MCF 10A (cell line): ENCODE results near the gene PDHA1. TPM values are rescaled to one million over a fixed set of nuclear protein-coding genes. Genes with fewer than 3 reads are reported as not detected.
A peak's percentile ranks its signal among the peaks of the same experiment; 100 is the strongest.

ENCODE experiments used
- BruUV-seq: library from RNA; stranded (reverse); fragments of 400-500 nt; replicated peaks from 2 replicates; lab custom pipeline; 2021; lab: Mats Ljungman, UMichigan
- CTCF ChIA-PET: fragments of 300-600 bp; sonication (Branson Sonifier 250); formaldehyde crosslinking; extraction: SDS; loops from one replicate; lab custom pipeline; 2021; ENCODE audit warnings: antibody characterized with exemption, inconsistent platforms; lab: Yijun Ruan, JAX
- POLR2A ChIA-PET: fragments of 300-600, 350-650 bp; sonication (Branson Sonifier 250); formaldehyde crosslinking; extraction: SDS; loops from one replicate; lab custom pipeline; 2020; ENCODE audit warnings: antibody characterized with exemption, inconsistent platforms; lab: Yijun Ruan, JAX
- DNase-seq: peaks from one replicate; pipeline ENCODE4 v3.0.0-alpha.2; 2018; ENCODE audit not compliant: unreplicated experiment
- H3K27ac Mint-ChIP-seq: one replicate; pipeline ENCODE4 v1.8.0; 2022; ENCODE audit warnings: mild to moderate bottlenecking, low read depth, mixed read lengths; ENCODE audit not compliant: unreplicated experiment
- H3K27me3 Mint-ChIP-seq: one replicate; pipeline ENCODE4 v1.8.0; 2022; ENCODE audit warnings: mixed read lengths; ENCODE audit not compliant: insufficient read depth, unreplicated experiment
- H3K36me3 Mint-ChIP-seq: one replicate; pipeline ENCODE4 v1.8.0; 2022; ENCODE audit warnings: mild to moderate bottlenecking, moderate library complexity, mixed read lengths; ENCODE audit not compliant: insufficient read depth, unreplicated experiment
- H3K4me1 Mint-ChIP-seq: one replicate; pipeline ENCODE4 v1.8.0; 2022; ENCODE audit warnings: mixed read lengths; ENCODE audit not compliant: insufficient read depth, unreplicated experiment
- H3K4me3 Mint-ChIP-seq: one replicate; pipeline ENCODE4 v1.8.0; 2022; ENCODE audit warnings: mild to moderate bottlenecking, moderate library complexity, mixed read lengths; ENCODE audit not compliant: unreplicated experiment
- H3K9me3 Mint-ChIP-seq: one replicate; pipeline ENCODE4 v1.8.0; 2022; ENCODE audit warnings: mixed read lengths; ENCODE audit not compliant: unreplicated experiment
- intact Hi-C: fragments of 100-400 bp; cut with micrococcal nuclease; formaldehyde crosslinking; loops from 2 replicates; pipeline ENCODE4 v1.14.1; 2022
- total RNA-seq: library from RNA; stranded (reverse); gene quantifications from 2 replicates; pipeline ENCODE4 v1.2.3, GENCODE V29; 2022
- TF ChIP-seq, protein P1 (sequence below): fragments of 200-600 bp; IDR thresholded peaks from one replicate; pipeline ENCODE4 v1.8.0; 2022; ENCODE audit warnings: antibody characterized with exemption, mild to moderate bottlenecking; ENCODE audit not compliant: unreplicated experiment

PDHA1 gene
- total RNA-seq, 1 experiment from 2014 or later: 220 TPM

DNA sequence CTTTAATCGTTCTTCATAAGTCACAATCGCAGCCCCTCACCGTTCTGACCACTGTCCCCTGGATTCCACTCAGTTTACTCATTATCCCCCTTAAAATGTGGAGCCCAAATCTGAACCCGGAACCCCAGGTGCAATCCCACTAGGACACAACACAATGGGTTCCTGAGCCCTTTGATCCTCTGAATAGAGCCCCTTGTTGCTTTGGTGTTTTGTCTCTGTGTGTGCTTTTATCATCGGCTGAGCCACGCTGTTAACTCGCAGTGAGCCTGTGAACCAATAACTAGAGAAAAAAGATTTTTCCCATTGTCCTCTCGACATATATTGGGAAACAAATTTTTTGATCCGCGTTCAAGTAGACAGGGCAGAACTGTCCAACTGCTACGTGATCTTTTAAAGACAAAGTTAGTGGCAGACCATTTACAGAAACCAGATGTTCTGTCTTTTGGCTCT is 617 bp upstream of the PDHA1 start:
- intact Hi-C loops: no loop called here
- TF ChIP-seq, protein P1, sequence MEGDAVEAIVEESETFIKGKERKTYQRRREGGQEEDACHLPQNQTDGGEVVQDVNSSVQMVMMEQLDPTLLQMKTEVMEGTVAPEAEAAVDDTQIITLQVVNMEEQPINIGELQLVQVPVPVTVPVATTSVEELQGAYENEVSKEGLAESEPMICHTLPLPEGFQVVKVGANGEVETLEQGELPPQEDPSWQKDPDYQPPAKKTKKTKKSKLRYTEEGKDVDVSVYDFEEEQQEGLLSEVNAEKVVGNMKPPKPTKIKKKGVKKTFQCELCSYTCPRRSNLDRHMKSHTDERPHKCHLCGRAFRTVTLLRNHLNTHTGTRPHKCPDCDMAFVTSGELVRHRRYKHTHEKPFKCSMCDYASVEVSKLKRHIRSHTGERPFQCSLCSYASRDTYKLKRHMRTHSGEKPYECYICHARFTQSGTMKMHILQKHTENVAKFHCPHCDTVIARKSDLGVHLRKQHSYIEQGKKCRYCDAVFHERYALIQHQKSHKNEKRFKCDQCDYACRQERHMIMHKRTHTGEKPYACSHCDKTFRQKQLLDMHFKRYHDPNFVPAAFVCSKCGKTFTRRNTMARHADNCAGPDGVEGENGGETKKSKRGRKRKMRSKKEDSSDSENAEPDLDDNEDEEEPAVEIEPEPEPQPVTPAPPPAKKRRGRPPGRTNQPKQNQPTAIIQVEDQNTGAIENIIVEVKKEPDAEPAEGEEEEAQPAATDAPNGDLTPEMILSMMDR: no peak
- peak overlapping the region; percentile 75 for H3K27ac Mint-ChIP-seq
- ChIA-PET CTCF (no interaction called here), POLR2A (interaction anchor here (2.1 kb wide), 1 partner anchor 324 kb away, joined by 5 read pairs; no protein-coding TSS in a partner anchor)
- no peaks in the 10 kb centered on the region for H3K27me3 Mint-ChIP-seq
- no peak for DNase-seq
- no TSS peak for BruUV-seq
- H3K4me1 Mint-ChIP-seq: peaks cover 12% of the 10 kb centered on the region
- no peaks in the 10 kb centered on the region for H3K9me3 Mint-ChIP-seq
- H3K4me3 Mint-ChIP-seq: peak overlapping the region; percentile 81
- H3K36me3 Mint-ChIP-seq: no peaks in the 10 kb centered on the region

- H3K27ac Mint-ChIP-seq: peak overlapping the region; percentile 75
- peak overlapping the region; percentile 81 for H3K4me3 Mint-ChIP-seq
- peaks cover 12% of the 10 kb centered on the region for H3K4me1 Mint-ChIP-seq
- ChIA-PET CTCF (interaction anchor here (0.7 kb wide), 1 partner anchor 1969 kb away, joined by 3 read pairs; no protein-coding TSS in a partner anchor), POLR2A (interaction anchor here (1.0 to 1.1 kb wide), 2 partner anchors 16 to 353 kb away, joined by 3 read pairs; no protein-coding TSS in a partner anchor)
- H3K36me3 Mint-ChIP-seq: no peaks in the 10 kb centered on the region
- intact Hi-C loops: no loop called here
- H3K27me3 Mint-ChIP-seq: no peaks in the 10 kb centered on the region
- TF ChIP-seq, protein P1: no peak
- BruUV-seq: no TSS peak
- no peak for DNase-seq
- no peaks in the 10 kb centered on the region for H3K9me3 Mint-ChIP-seq
Measured at GRCh38 chrX:19344661-19345060, 934 bp downstream of the PDHA1 start.

- ChIA-PET CTCF (interaction anchor here (1.0 to 1.5 kb wide), 3 partner anchors 10 to 719 kb away, joined by 3 read pairs; no protein-coding TSS in a partner anchor), POLR2A (interaction anchor here (0.6 to 0.8 kb wide), 2 partner anchors 10 to 285 kb away, joined by 3 to 4 read pairs; no protein-coding TSS in a partner anchor)
- BruUV-seq: no TSS peak
- Mint-ChIP-seq H3K4me1 (peaks cover 10% of the 10 kb centered on the region), H3K27me3 (no peaks in the 10 kb centered on the region), H3K4me3 (no peak overlapping the region), H3K36me3 (peaks cover 22% of the 10 kb centered on the region), H3K9me3 (no peaks in the 10 kb centered on the region), H3K27ac (no peak overlapping the region)
- DNase-seq: no peak
- intact Hi-C loops: no loop called here
- TF ChIP-seq, protein P1: no peak
Measured at GRCh38 chrX:19347916-19348315, 4.2 kb downstream of the PDHA1 start.

DNA sequence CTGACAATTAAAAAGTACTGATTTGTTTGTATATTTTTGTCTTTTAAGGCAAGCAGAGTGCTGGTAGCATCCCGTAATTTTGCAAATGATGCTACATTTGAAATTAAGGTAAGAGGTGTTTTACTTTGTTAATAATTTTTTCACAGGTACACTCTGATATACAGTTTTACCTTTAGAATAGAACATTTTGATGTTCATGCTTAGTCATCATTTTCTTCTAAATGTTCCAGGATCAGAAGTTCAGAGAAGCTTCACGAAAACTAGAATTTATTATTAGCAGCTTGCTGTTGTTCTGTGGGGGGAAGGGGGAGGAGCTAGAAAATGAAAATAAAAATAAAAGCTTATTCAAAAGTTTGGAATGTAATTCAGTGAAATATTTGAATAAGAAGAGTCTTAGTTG is 5.5 kb downstream of the PDHA1 start:
- TF ChIP-seq, protein P1: no peak
- Mint-ChIP-seq H3K27ac (no peak overlapping the region), H3K27me3 (no peaks in the 10 kb centered on the region), H3K4me1 (peaks cover 6% of the 10 kb centered on the region), H3K4me3 (no peak overlapping the region), H3K9me3 (no peaks in the 10 kb centered on the region), H3K36me3 (peaks cover 22% of the 10 kb centered on the region)
- no TSS peak for BruUV-seq
- ChIA-PET CTCF (no interaction called here), POLR2A (no interaction called here)
- no peak for DNase-seq
- intact Hi-C loops: no loop called here
